ENCODE measurements around the gene KCTD5. TPM values are rescaled to one million over a fixed set of nuclear protein-coding genes. Genes with fewer than 3 reads are reported as not detected.

KCTD5 gene
- total RNA-seq, 6 experiments from 2014 or later: 27.1 to 30.9 (median 28.8) TPM

GRCh38 chr16:2698103-2698870 is 16.0 kb downstream of the KCTD5 start:
- DNase-seq: no peak
- TF ChIP-seq CTCF (IDR thresholded peaks at IDR 0.05): no peak
- no peak overlapping the region for H3K27ac Mint-ChIP-seq
- H3K36me3 Mint-ChIP-seq (ENCODE audit: low read depth): peaks cover 7% of the 10 kb centered on the region; the same call in 1 of the 2 replicates
- no peaks in the 10 kb centered on the region for H3K9me3 Mint-ChIP-seq
- H3K27me3 Mint-ChIP-seq (ENCODE audit: insufficient read depth): no peaks in the 10 kb centered on the region
- no peak overlapping the region for H3K4me3 Mint-ChIP-seq
- no peaks in the 10 kb centered on the region for H3K4me1 Mint-ChIP-seq (ENCODE audit: low read depth)

GRCh38 chr16:2698965-2699750 is 16.8 kb downstream of the KCTD5 start:
- no peak overlapping the region for H3K4me3 Mint-ChIP-seq
- no peaks in the 10 kb centered on the region for H3K27me3 Mint-ChIP-seq (ENCODE audit: insufficient read depth)
- H3K36me3 Mint-ChIP-seq (ENCODE audit: low read depth): peaks cover 7% of the 10 kb centered on the region; the same call in 1 of the 2 replicates
- no peak for TF ChIP-seq CTCF (IDR thresholded peaks at IDR 0.05)
- DNase-seq: no peak
- H3K4me1 Mint-ChIP-seq (ENCODE audit: low read depth): no peaks in the 10 kb centered on the region
- H3K27ac Mint-ChIP-seq: no peak overlapping the region
- no peaks in the 10 kb centered on the region for H3K9me3 Mint-ChIP-seq

- Mint-ChIP-seq H3K36me3 (ENCODE audit: low read depth) (peaks cover 7% of the 10 kb centered on the region; the same call in 1 of the 2 replicates), H3K9me3 (no peaks in the 10 kb centered on the region), H3K27me3 (ENCODE audit: insufficient read depth) (no peaks in the 10 kb centered on the region), H3K4me3 (no peak overlapping the region), H3K4me1 (ENCODE audit: low read depth) (no peaks in the 10 kb centered on the region), H3K27ac (no peak overlapping the region)
- no peak for TF ChIP-seq CTCF (IDR thresholded peaks at IDR 0.05)
- no peak for DNase-seq
Measured at GRCh38 chr16:2699791-2700600, 17.7 kb downstream of the KCTD5 start.

- no peak for DNase-seq
- H3K4me3 Mint-ChIP-seq: no peak overlapping the region
- no peak for TF ChIP-seq CTCF (IDR thresholded peaks at IDR 0.05)
- no peaks in the 10 kb centered on the region for H3K9me3 Mint-ChIP-seq
- no peak overlapping the region for H3K27ac Mint-ChIP-seq
- H3K27me3 Mint-ChIP-seq (ENCODE audit: insufficient read depth): no peaks in the 10 kb centered on the region; the same call in 1 of the 2 replicates
- H3K36me3 Mint-ChIP-seq (ENCODE audit: low read depth): peaks cover 7% of the 10 kb centered on the region; the same call in 1 of the 2 replicates
- no peaks in the 10 kb centered on the region for H3K4me1 Mint-ChIP-seq (ENCODE audit: low read depth)
Measured at GRCh38 chr16:2700786-2701185, 18.5 kb downstream of the KCTD5 start.

- Mint-ChIP-seq H3K27me3 (ENCODE audit: insufficient read depth) (no peaks in the 10 kb centered on the region; the same call in 1 of the 2 replicates), H3K27ac (no peak overlapping the region), H3K36me3 (ENCODE audit: low read depth) (peaks cover 7% of the 10 kb centered on the region; the same call in 1 of the 2 replicates), H3K4me1 (ENCODE audit: low read depth) (no peaks in the 10 kb centered on the region), H3K9me3 (no peaks in the 10 kb centered on the region), H3K4me3 (no peak overlapping the region)
- DNase-seq: no peak
- TF ChIP-seq CTCF (IDR thresholded peaks at IDR 0.05): no peak
Measured at GRCh38 chr16:2701272-2701671, 18.9 kb downstream of the KCTD5 start.
